GM11168 (cell line): ENCODE results near the gene ZC3H7A.
"Not testable (repeated sequence)": the region's sequence is repeated elsewhere in the genome, so short reads cannot be mapped to it uniquely, and the experiment has no call there.

ENCODE experiments used
- in situ Hi-C: fragments of 300-500 bp; cut with MboI; formaldehyde crosslinking; loops from one replicate; pipeline ENCODE4 v1.12.0; 2022; ENCODE audit warnings: low sequenced_read_pairs; ENCODE audit not compliant: unreplicated experiment

ZC3H7A gene

GRCh38 chr16:11801481-11802021 lies 4.5 kb upstream of the ZC3H7A start:
- in situ Hi-C loops: loop anchor here (25.0 kb wide), 1 partner anchor 264 kb away; a partner anchor contains a TSS

DNA sequence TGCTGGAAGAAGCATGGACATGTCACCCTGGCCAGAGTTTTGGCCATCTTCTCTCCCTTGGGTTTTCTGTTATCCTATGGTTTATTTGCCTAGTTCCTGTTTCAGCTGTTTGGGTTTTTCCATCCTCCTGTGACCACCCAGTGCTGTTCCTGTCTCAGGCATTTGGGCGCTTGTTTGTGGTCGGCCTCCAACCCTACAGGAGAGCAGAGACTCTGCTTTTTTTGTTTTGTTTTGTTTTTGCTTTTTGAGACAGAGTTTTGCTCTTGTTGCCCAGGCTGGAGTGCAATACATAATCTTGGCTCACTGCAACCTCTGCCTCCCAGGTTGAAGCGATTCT lies 3.3 kb upstream of the ZC3H7A start:
- in situ Hi-C loops: loop anchor here (25.0 kb wide), 1 partner anchor 263 kb away; a partner anchor contains a TSS

DNA sequence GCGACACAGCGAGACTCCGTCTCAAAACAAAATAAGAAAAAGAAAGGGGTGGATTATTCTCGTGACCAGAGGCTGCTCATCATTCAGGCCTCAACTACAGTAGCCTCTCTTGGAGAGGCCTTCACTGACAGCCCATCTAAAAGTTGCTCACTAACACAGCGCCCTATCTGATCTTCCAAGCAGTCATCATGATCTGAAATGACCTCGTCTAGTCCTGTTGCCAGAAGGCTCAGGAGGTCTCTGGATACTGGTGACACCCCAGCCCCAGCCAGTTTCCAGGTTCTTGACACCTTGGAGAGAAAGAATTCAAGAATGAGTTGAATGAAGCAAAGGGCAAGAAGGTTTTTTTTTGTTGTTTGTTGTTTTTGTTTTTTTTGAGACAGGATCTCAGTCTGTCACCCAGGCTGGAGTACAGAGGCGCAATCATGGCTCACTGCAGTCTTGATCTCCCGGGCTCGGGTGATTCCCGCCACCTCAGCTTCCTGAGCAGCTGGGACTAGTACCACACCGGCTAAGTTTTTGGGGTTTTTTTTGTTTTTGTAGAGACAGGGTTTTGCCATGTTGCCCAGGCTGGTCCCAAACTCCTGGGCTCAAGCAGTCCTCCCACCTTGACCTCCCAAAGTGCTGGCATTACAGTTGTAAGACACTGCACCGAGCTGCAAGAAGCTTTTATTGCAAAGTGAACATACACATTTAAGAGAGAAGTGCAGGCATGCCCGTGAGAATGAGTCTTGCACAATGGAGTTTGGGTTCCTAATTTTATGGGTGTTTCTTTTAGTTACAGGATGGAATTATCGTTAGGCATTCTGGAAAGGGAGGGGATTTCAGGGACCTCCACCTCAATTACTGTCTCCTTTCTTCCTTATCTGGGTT lies 2.7 kb upstream of the ZC3H7A start:
- in situ Hi-C loops: loop anchor here (25.0 kb wide), 1 partner anchor 262 kb away; a partner anchor contains a TSS

DNA sequence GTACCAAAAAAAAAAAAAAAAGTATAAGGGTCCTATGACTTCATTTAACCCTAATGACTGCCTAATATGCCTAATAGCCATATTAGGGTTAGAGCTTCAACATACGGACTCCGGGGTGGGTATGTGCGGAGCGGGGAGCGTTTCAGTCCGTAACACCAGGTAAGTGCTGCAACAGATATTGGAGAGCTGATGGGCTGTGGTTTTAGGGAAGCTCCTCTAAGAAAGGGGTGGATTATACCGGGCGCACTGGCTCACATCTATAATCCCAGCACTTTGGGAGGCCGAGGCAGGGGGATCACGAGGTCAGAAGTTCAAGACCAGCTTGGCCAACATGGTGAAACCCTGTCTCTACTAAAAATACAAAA lies 1.9 kb upstream of the ZC3H7A start:
- in situ Hi-C loops: no loop called here

DNA sequence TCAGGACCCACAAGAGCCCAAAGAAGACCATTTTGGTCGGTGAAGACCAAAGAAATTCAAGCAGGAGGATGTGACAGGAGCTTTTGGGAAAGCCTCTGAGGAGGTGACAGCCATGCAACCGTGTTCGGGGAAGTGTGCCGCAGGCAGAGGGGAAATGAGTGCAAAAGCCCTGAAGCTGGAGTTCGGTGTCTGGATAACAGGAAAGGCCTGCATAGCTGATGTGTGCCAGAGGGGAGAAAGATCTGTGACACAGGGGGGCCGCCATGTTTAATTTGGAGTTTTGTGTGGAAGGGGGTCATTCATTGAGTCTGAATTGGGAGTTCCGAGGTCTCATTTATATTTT lies 870 bp upstream of the ZC3H7A start:
- in situ Hi-C loops: no loop called here

GRCh38 chr16:11796227-11797165 lies 562 bp downstream of the ZC3H7A start:
- in situ Hi-C loops: no loop called here

- in situ Hi-C loops: no loop called here
These were observed 1.2 kb downstream of the ZC3H7A start for GRCh38 chr16:11795887-11796226.

- in situ Hi-C loops: no loop called here
These were observed 1.8 kb downstream of the ZC3H7A start for GRCh38 chr16:11794996-11795886.

DNA sequence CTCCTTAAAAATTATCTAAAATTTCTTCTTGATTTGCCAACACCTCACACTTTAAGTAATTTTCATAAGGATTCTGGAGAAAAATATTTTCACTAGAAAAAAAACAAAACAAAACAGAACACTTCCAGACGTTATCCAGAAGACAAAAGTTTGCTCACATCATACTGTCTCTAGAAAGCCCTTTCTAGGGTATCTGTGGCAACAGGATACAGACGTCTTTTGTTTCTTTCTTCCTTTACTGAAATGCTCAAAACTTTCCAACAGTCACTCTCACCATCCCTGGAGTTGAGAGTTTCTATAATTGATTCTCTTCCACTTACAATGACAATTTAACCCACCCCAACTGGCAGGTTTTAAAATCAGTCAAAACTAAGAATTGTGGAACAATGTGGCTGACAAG lies 2.6 kb downstream of the ZC3H7A start:
- in situ Hi-C loops: no loop called here

DNA sequence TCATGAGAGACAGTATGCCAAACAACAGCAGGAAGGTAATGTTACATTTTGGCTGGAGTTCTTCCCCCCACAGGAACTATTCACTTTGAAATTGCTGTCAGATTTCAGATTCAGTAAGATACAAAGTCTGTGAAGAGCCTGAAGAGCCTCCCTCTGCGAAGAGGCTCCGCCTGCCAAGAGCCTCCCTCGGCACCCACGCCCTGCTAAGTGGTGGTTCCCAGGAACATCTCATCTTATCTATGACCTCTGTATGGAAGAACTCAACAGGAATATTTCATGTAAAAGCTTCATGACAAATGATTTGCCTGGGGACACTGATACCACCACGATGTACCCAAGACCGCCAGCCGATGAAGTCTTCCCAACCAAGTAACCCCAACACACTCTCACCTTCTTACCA lies 3.2 kb downstream of the ZC3H7A start:
- in situ Hi-C loops: no loop called here

- in situ Hi-C loops: no loop called here
These were observed 4.4 kb downstream of the ZC3H7A start for GRCh38 chr16:11792410-11793241.

GRCh38 chr16:11791144-11791828 lies 5.8 kb downstream of the ZC3H7A start:
- in situ Hi-C loops: no loop called here

GRCh38 chr16:11788914-11789313 lies 8.1 kb downstream of the ZC3H7A start:
- in situ Hi-C loops: no loop called here

- in situ Hi-C loops: not testable (repeated sequence)
These were observed 12.0 kb downstream of the ZC3H7A start for GRCh38 chr16:11784980-11785599.

- in situ Hi-C loops: not testable (repeated sequence)
These were observed 12.7 kb downstream of the ZC3H7A start for GRCh38 chr16:11784381-11784780.

DNA sequence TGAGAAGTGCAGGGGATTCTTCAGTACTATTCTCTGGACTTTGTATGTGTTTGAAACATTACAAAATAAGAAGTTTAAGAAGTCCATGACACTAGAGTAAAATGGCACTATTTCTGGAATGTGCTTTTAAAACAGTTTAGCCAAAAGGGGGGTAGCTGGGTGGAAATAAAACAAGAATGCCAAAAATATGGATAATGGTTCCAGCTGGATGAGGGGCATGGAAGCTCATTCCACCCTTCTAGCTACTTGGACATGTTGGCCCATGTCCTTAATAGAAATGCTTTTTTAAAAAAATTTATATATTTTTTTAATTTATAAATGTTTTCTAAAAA lies 13.1 kb downstream of the ZC3H7A start:
- in situ Hi-C loops: no loop called here

DNA sequence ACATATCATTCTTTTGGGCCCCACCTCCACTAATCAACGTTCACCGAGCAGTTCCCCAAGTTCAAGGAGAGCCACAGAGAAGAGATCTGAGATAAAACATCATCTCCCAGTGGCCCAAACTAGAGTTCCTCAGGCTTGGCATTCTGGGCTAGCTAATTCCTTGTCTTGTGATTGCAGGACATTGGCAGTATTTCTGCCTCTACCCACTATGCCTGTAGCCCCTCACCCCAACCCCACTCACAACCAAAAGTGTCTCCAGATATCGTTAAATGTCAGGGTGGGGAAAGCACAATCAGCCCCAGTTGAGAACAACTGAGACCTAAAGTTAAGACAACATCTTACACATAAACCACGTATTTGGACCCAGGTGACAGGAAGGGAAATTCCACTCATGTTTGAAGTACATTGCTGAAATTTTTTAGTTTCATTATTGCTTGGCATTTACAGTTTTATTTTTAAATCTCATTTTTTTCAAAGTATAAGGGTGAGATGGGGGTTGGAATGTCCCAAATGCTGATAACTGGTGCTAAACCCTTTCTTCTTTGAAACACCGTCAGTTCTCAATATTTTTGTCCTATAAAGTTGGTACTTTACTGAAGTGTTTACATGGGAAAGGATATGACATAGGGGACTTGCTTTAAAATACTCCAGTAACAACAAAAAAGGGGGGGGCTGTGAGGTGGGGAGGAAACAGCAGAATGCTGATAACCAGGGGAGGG lies 13.6 kb downstream of the ZC3H7A start:
- in situ Hi-C loops: no loop called here

GRCh38 chr16:11781773-11782172 lies 15.3 kb downstream of the ZC3H7A start:
- in situ Hi-C loops: no loop called here
